GM23248 (cell line): ENCODE measurements around the gene NDUFAF2. TPM values are rescaled to one million over a fixed set of nuclear protein-coding genes. Genes with fewer than 3 reads are reported as not detected.
"Not testable (repeated sequence)": the region's sequence is repeated elsewhere in the genome, so short reads cannot be mapped to it uniquely, and the experiment has no call there.

Source experiments
- DNase-seq: peaks from one replicate; pipeline ENCODE4 v3.0.0-alpha.2; 2015
- H2AFZ ChIP-seq: fragments of 200-600 bp; sonication (generic); 2 replicates; pipeline ENCODE4 v1.6.1; 2016; ENCODE audit warnings: antibody characterized with exemption
- H3F3A ChIP-seq: fragments of 200-600 bp; sonication (generic); 2 replicates; pipeline ENCODE4 v1.6.1; 2016; ENCODE audit warnings: mild to moderate bottlenecking, antibody characterized with exemption, mixed run types; ENCODE audit not compliant: insufficient read depth
- H3K27ac ChIP-seq: fragments of 200-600 bp; sonication (generic); 2 replicates; pipeline ENCODE4 v1.5.1; 2016; ENCODE audit warnings: mild to moderate bottlenecking
- H3K27me3 ChIP-seq: fragments of 200-600 bp; sonication (generic); replicated peaks from 2 replicates; pipeline ENCODE4 v1.6.1; 2016; ENCODE audit warnings: mild to moderate bottlenecking; ENCODE audit not compliant: insufficient read depth
- H3K36me3 ChIP-seq: fragments of 200-600 bp; sonication (generic); 2 replicates; pipeline ENCODE4 v1.6.1; 2016; ENCODE audit warnings: low read depth, mild to moderate bottlenecking
- H3K4me1 ChIP-seq: fragments of 200-600 bp; sonication (generic); 2 replicates; pipeline ENCODE4 v1.6.1; 2016; ENCODE audit warnings: mild to moderate bottlenecking; ENCODE audit not compliant: insufficient read depth
- H3K4me2 ChIP-seq: fragments of 200-600 bp; sonication (generic); one replicate; pipeline ENCODE4 v1.6.1; 2016; ENCODE audit warnings: mild to moderate bottlenecking; ENCODE audit not compliant: unreplicated experiment
- H3K4me3 ChIP-seq: fragments of 200-600 bp; sonication (generic); 2 replicates; pipeline ENCODE4 v1.5.1; 2016; ENCODE audit warnings: mild to moderate bottlenecking
- H3K79me2 ChIP-seq: fragments of 200-600 bp; sonication (generic); 2 replicates; pipeline ENCODE4 v1.6.1; 2016; ENCODE audit warnings: mild to moderate bottlenecking; ENCODE audit not compliant: insufficient read depth
- H3K9ac ChIP-seq: fragments of 200-600 bp; sonication (generic); 2 replicates; pipeline ENCODE4 v1.6.1; 2016; ENCODE audit warnings: mild to moderate bottlenecking
- H3K9me2 ChIP-seq: fragments of 200-600 bp; sonication (generic); 2 replicates; pipeline ENCODE4 v1.6.1; 2016; ENCODE audit warnings: mixed run types, mild to moderate bottlenecking, moderate library complexity; ENCODE audit not compliant: insufficient read depth
- H3K9me3 ChIP-seq: fragments of 200-600 bp; sonication (generic); one replicate; pipeline ENCODE4 v1.6.1; 2017; ENCODE audit warnings: low read depth
- H4K20me1 ChIP-seq: fragments of 200-600 bp; sonication (generic); 2 replicates; pipeline ENCODE4 v1.6.0; 2016; ENCODE audit not compliant: insufficient read depth
- EZH2 ChIP-seq: fragments of 200-600 bp; sonication (generic); IDR thresholded peaks from 2 replicates; pipeline ENCODE4 v1.6.1; 2018; ENCODE audit warnings: antibody characterized with exemption, mild to moderate bottlenecking; ENCODE audit not compliant: insufficient read depth, poor library complexity, severe bottlenecking
- EZH2phosphoT487 ChIP-seq: fragments of 200-600 bp; sonication (generic); IDR thresholded peaks from 2 replicates; pipeline ENCODE4 v1.6.1; 2018; ENCODE audit warnings: antibody characterized with exemption, moderate library complexity, mild to moderate bottlenecking, low read depth; ENCODE audit not compliant: insufficient read depth
- WGBS, 2 experiments: methylation state at CpG; one replicate each; pipeline ENCODE4 v1.1.6; 2015 to 2017; ENCODE audit warnings: low lambda C conversion rate in 2 of 2, low coverage in 1 of 2; ENCODE audit errors: missing lambda C conversion rate in 2 of 2; 5-methylcytosine and 5-hydroxymethylcytosine counted together
- in situ Hi-C: fragments of 300-500 bp; cut with MboI; formaldehyde crosslinking; loops from 2 replicates; pipeline ENCODE4 v1.15.0; 2020
- polyA plus RNA-seq: library from polyadenylated mRNA; unstranded; fragments of >200 nt; fragmentation: Nextera tagmentation; extraction: Ambion mirVana; gene quantifications from 2 replicates; pipeline ENCODE4 v1.2.1, GENCODE V29; 2016
- total RNA-seq: library from RNA; depleted of rRNA; stranded (reverse); fragments of >200 nt; shearing (Covaris generic); gene quantifications from 2 replicates; pipeline ENCODE4 v1.2.3, GENCODE V29; 2014

Gene NDUFAF2
- total and polyA plus RNA-seq, 2 experiments from 2014 or later: 28.9 to 67.0 TPM

DNA sequence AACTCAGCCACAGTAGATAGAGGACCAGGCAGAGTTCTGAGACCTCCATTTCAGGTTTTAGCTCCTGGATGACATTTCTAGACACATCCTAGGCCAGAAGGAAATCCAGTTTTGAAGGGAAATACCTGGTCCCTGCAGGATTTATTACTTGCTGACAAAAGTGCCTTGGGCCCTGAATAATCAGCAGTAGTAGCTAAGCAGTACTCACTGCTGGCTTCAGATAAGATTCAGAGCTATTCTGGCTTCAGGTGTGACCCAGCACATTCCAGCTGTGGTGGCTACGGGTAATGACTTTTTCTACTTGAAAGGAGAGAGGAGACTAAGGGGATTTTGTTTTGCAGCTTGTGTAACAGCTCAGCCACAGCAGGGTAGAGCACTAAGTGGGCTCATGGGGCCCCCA lies 34.0 kb downstream of the NDUFAF2 start:
- H3K27me3 ChIP-seq: no peaks in the 10 kb centered on the region
- no peak for TF ChIP-seq EZH2phosphoT487
- TF ChIP-seq EZH2: no peak
- WGBS, 2 experiments: 93 to 100% methylated on average over 1 of the region's 1 CpG
- peaks cover 49% of the 10 kb centered on the region for H3K79me2 ChIP-seq
- H2AFZ ChIP-seq: no peak overlapping the region
- no peaks in the 10 kb centered on the region for H3K9me2 ChIP-seq
- no peak overlapping the region for H3K27ac ChIP-seq
- no peaks in the 10 kb centered on the region for H3K4me1 ChIP-seq
- H3K9me3 ChIP-seq: no peaks in the 10 kb centered on the region
- no peak for DNase-seq
- H3K9ac ChIP-seq: no peak overlapping the region
- no peaks in the 10 kb centered on the region for H3K36me3 ChIP-seq
- no peak overlapping the region for H3K4me2 ChIP-seq
- no peak overlapping the region for H3K4me3 ChIP-seq
- H3F3A ChIP-seq: no peaks in the 10 kb centered on the region
- in situ Hi-C loops: no loop called here
- no peaks in the 10 kb centered on the region for H4K20me1 ChIP-seq

DNA sequence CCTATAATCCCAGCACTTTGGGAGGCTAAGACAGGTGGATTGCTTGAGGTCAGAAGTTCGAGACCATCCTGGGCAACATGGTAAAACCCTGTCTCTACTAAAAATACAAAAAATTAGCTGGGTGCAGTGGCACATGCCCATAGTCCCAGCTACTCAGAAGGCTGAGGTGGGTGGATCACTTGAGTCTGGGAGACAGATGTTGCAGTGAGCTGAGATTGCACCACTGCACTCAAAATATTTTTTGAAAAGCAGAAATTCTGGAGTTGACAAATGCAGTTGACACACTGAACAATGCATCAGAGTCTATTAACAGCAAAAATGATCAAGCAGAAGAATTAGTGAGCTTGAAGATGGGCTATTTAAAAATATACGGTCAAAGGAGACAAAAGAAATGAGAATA lies 35.5 kb downstream of the NDUFAF2 start:
- no peaks in the 10 kb centered on the region for H4K20me1 ChIP-seq
- no peaks in the 10 kb centered on the region for H3F3A ChIP-seq
- H3K27me3 ChIP-seq: no peaks in the 10 kb centered on the region
- H3K9me3 ChIP-seq: no peaks in the 10 kb centered on the region
- in situ Hi-C loops: no loop called here
- no peak overlapping the region for H3K27ac ChIP-seq
- no peak for TF ChIP-seq EZH2
- TF ChIP-seq EZH2phosphoT487: no peak
- no peak overlapping the region for H3K4me3 ChIP-seq
- no peaks in the 10 kb centered on the region for H3K9me2 ChIP-seq
- H3K9ac ChIP-seq: no peak overlapping the region
- H3K36me3 ChIP-seq: no peaks in the 10 kb centered on the region
- WGBS, 2 experiments: 97 to 100% methylated on average over 2 of the region's 2 CpGs
- no peak overlapping the region for H3K4me2 ChIP-seq
- no peaks in the 10 kb centered on the region for H3K4me1 ChIP-seq
- no peak overlapping the region for H2AFZ ChIP-seq
- peaks cover 46% of the 10 kb centered on the region for H3K79me2 ChIP-seq
- DNase-seq: no peak

DNA sequence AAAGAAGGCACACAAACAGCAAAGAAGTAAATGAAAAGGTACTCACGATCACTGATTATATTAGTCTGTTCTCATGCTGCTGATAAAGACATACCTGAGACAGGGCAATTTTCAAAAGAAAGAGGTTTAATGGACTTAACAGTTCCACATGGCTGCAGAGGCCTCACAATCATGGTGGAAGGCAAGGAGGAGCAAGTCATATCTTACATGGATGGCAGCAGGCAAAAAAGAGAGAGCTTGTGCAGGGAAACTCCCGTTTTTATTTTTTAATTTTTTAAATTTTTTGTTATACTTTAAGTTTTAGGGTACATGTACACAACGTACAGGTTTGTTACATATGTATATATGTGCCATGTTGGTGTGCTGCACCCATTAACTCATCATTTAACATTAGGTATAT lies 37.1 kb downstream of the NDUFAF2 start:
- H3K36me3 ChIP-seq, H3K27me3 ChIP-seq, H3K27ac ChIP-seq, H4K20me1 ChIP-seq, H2AFZ ChIP-seq, H3K9me3 ChIP-seq, H3K9me2 ChIP-seq, H3K4me1 ChIP-seq, in situ Hi-C loops, H3F3A ChIP-seq, H3K9ac ChIP-seq, DNase-seq, H3K4me2 ChIP-seq, H3K4me3 ChIP-seq: not testable (repeated sequence)
- peaks cover 44% of the 10 kb centered on the region for H3K79me2 ChIP-seq
- WGBS, 2 experiments: 93 to 94% methylated on average over 2 to 3 of the region's 3 CpGs

GRCh38 chr5:60989790-60990189 lies 44.8 kb downstream of the NDUFAF2 start:
- Histone ChIP-seq H3K9ac (no peak overlapping the region), H2AFZ (no peak overlapping the region), H3K36me3 (no peaks in the 10 kb centered on the region), H3K9me2 (no peaks in the 10 kb centered on the region), H3K27me3 (no peaks in the 10 kb centered on the region), H3K9me3 (no peaks in the 10 kb centered on the region), H3K4me1 (no peaks in the 10 kb centered on the region), H3K4me3 (no peak overlapping the region), H3K4me2 (no peak overlapping the region), H3K79me2 (peaks cover 66% of the 10 kb centered on the region), H4K20me1 (0 out of 2 replicates have a peak, but pooled peaks cover 7% of the 10 kb centered on the region), H3F3A (no peaks in the 10 kb centered on the region), H3K27ac (no peak overlapping the region)
- no peak for DNase-seq
- WGBS, 2 experiments: 94 to 98% methylated on average over 4 of the region's 4 CpGs
- in situ Hi-C loops: no loop called here
- TF ChIP-seq EZH2 (no peak), EZH2phosphoT487 (no peak)

DNA sequence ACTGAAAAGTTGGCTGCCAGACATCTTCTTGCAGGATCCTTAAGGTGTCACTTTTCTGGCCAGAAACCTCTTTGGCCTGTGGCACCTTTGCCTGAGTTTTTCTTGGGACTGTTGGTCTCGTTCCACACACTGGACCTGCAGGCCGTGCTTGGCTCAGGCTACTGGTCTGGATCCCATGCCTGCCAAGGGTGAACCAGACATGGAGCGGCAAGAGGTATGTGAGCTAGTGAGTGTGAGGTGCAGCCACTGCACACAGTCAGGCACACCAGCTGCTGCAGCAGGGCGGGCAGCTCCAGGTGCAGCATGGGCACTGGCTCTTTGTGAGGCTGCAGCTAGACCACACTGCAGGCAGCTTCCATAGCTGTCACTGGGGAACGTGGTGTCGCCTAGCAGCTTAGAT lies 47.9 kb downstream of the NDUFAF2 start:
- no peak for TF ChIP-seq EZH2
- no peak for TF ChIP-seq EZH2phosphoT487
- Histone ChIP-seq H3K9me2 (no peaks in the 10 kb centered on the region), H3K9me3 (no peaks in the 10 kb centered on the region), H3K9ac (no peak overlapping the region), H3F3A (no peaks in the 10 kb centered on the region), H2AFZ (no peak overlapping the region), H3K79me2 (peaks cover 72% of the 10 kb centered on the region), H3K4me2 (no peak overlapping the region), H3K36me3 (no peaks in the 10 kb centered on the region), H3K4me1 (no peaks in the 10 kb centered on the region), H3K27me3 (no peaks in the 10 kb centered on the region), H3K27ac (no peak overlapping the region), H4K20me1 (no peaks in the 10 kb centered on the region), H3K4me3 (no peak overlapping the region)
- 96 to 98% methylated on average over 6 of the region's 6 CpGs for WGBS, 2 experiments
- DNase-seq: no peak
- in situ Hi-C loops: no loop called here
